NT2/D1 (cell line): ENCODE results near the gene ITGB5.

ENCODE experiments used
- YY1 ChIP-seq: IDR thresholded peaks from 2 replicates; pipeline ENCODE4 v1.6.1; 2011; ENCODE audit not compliant: insufficient read length, insufficient read depth
- ZNF274 ChIP-seq: IDR thresholded peaks from 2 replicates; pipeline ENCODE4 v1.6.1; 2011; ENCODE audit warnings: mild to moderate bottlenecking, low read depth, low read length

DNA sequence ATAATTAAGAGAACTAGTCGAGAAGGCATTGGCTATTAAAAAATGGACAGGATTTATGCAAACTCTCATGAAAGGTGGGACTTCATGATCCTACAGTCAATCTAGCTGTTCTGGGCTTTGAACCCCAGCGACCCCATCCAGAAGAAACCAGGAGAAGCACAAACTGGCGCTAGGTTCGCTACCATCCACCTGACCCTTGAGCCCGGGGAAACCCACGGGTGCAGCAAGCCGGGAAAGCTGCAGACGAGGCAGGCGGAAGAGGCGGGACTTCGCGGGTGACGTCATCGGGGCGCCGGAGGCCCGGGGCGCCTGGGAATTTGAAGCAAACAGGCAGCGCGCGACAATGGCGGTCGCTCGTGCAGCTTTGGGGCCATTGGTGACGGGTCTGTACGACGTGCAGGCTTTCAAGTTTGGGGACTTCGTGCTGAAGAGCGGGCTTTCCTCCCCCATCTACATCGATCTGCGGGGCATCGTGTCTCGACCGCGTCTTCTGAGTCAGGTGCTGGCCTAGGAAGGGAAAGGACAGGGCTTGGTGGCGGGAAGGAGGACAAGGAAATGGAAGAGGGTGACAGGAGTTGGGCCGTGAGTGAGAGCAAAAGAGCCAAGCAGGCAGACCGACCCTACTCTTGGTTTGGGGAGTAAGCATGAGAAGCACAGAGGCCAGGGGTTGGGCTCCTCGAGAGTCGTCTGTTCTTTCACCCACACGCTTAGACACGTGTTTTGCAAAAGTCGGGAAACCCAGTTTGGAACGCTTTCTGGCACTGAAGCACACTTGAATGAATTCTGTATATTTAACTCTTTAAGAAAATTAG, 156.8 kb downstream of the ITGB5 start, which contains the start of gene UMPS:
- TF ChIP-seq YY1 (peak; percentile 68), ZNF274 (no peak)
